ENCODE measurements around the gene ZNF710.
"Not testable (repeated sequence)": the region's sequence is repeated elsewhere in the genome, so short reads cannot be mapped to it uniquely, and the experiment has no call there.

The ZNF710 gene, protein sequence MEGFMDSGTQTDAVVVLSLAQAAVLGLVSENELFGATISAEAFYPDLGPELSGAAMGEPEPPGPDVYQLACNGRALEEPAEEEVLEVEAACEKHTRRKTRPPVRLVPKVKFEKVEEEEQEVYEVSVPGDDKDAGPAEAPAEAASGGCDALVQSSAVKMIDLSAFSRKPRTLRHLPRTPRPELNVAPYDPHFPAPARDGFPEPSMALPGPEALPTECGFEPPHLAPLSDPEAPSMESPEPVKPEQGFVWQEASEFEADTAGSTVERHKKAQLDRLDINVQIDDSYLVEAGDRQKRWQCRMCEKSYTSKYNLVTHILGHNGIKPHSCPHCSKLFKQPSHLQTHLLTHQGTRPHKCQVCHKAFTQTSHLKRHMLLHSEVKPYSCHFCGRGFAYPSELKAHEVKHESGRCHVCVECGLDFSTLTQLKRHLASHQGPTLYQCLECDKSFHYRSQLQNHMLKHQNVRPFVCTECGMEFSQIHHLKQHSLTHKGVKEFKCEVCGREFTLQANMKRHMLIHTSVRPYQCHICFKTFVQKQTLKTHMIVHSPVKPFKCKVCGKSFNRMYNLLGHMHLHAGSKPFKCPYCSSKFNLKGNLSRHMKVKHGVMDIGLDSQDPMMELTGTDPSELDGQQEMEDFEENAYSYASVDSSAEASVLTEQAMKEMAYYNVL

DNA sequence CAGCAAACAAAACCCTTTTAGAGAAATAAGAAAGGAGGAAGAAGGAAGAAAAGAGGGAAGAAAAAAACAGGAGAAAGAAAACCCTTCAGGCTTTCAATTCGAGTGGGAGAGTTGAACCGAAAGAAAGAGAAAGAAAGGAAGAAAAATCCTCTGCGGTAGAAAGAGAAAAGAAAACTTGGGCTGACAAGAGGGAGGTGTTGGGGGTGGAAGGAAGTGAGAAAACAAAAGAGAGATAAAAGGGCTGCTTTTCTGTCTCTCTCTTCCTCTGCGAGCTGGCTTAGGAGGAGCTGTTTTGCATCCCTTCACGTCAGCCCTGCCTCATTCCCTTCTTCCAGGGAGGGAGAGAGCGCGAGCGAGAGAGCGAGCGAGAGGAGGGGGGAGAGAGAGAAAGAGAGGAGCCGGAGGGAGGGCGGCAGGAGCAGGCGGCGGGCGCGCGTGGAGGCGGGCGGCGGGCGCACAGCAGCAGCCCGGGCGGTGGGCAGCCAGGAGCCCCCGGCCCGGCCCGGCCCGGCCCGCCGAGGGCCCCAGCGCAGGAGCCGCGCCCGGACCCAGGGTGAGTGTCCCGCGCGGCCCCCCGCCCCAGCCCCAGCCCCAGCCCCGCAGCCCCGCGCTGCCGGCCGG, at the start of gene ZNF710:
TSS of gene ZNF710 (plus strand) at position 263 of the 621 bp plus-strand sequence. CDS start 65,814 bp downstream, outside the sequence.
- peak within 1 kb of the TSS; percentile 100 for H3K27ac ChIP-seq
- no peak for DNase-seq (ENCODE audit: low read depth, low spot score)

GRCh38 chr15:89954541-89954940, 46.6 kb upstream of the ZNF710 start:
- no peak for DNase-seq (ENCODE audit: low read depth, low spot score)

GRCh38 chr15:89955449-89955998, 45.6 kb upstream of the ZNF710 start:
- not testable (repeated sequence) for H3K27ac ChIP-seq; DNase-seq (ENCODE audit: low read depth, low spot score)

More at GRCh38 chr15:89954541-89954940, 46.6 kb upstream of the ZNF710 start:
- H3K27ac ChIP-seq, result no peak overlapping the region

DNA sequence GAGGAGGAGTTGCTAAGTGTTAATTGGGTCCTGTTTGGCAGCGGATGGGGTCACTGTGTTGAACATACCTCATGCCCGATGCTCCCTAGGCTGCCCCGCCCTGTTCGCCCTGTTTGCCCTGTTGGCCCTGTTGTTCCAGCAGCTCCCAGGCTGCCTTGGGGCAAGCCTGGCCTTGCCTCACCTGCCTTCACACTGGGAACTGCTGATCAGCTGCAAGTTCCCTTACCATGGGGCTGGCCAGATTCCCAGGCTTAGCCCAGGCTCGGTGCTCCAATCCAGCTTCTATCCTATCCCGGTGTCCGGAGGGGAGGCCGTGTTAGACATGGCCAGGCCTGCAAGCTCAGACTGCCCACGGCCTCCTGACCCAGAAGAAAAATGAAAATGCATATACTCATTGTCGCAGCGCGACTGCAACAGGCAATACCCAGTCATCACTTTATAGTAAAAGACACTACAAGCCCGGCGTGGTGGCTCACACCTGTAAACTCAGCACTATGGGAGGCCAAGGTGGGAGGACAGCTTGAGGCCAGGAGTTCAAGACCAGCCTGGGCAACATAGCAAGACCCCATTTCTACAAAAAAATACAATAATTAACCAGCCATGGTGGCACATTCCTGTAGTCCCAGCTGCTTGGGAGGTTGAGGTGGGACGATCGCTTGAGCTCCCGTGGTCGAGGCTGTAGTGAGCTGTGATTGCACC, 42.9 kb upstream of the ZNF710 start:
- peak; percentile 69 for DNase-seq (ENCODE audit: low read depth, low spot score)
- H3K27ac ChIP-seq, result peak overlapping the region; percentile 53

DNA sequence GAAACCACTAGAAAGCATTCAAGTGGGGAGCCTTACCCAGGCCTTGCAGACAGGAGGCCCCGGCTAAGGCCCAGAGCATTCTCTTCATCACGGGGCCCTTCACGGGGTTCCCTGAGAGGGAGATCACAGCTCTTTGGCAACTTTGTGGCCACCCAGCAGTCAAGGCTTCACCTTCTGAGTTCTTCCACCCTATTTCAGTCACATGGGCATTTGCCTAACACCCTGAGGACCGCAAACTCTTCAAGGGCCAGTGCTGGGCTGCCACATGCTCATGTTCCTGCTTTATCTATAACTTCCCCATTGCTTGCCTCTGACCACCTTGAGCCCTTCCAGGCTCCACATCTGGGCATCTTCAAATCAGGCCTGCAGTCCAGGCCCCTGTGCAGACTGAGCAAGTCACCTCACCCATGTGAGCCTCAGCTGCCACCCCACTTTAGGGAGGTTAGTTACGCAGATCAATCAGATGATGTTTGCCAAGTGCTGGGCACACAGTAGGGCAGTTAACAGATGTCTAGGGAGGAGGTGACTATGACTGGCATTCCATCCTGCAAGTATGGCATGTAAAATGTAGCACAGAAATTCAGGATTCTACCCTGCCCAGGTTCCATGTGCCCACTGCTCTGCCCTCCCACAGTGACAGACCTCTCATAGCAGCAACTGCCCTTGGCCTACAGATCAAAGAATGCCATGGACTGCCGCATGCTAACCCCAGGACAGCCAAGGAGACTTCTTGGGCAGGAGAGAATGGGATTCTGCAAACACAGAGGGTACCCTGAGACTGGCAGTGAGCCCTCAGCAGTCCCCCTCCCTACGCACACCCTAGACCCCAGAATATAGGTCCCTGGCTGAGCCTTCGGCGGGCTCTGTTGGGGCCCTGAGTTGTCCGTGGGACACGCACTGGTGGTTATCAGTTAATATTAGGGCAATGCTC, 37.6 kb upstream of the ZNF710 start:
- no peak overlapping the region for H3K27ac ChIP-seq
- no peak for DNase-seq (ENCODE audit: low read depth, low spot score)

DNA sequence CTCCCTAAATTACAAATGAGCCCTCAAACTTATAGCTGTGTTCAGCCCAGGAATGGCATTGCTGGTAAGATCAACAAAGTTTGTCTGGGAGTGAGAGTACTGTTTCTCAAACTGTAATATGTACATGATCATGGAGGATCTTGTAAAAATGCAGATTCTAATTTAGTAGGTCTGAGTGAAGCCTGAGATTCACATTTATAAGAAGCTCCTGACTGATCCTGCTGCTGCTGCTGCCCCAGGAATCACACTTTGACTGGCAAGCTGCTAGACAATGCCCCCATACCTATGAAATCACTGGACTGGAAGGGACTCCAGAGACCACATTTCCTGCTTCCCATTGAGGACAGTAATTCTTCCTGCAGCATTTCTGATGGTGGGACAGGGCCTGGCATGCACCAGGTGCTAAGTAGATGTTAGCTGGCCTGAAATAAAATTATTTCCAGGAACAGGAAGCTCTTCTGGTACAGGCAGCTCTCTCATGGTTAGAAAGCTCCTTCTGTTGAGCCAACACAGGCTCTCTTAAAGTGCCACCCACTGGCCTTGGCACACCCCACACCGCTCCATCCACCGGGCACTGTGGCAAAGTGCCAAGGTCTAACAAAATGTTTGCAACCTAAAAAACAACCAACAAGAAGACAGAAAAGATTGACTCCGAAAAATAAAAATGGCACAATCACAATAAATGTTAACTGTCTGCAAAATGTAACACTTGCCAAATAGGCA, 36.7 kb upstream of the ZNF710 start:
- no peak for DNase-seq (ENCODE audit: low read depth, low spot score)
- no peak overlapping the region for H3K27ac ChIP-seq

DNA sequence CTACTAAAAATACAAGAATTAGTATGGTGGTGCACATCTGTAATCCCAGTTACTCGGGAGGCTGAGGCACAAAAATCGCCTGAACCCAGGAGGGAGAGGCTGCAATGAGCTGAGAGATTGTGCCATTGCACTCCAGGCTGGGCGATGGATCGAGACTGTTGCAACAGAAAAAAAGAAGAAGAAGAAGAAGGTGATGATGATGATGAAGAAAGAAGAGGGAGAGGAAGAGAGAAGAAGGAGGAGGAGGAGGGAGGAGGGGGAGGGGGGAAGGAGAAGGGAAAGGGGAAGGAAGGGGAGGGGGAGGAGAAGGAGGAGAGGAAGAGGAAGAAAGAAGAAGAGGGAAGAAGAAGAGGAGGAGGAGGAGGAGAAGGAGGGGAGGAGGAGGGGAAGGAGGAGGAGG, 33.2 kb upstream of the ZNF710 start:
- DNase-seq (ENCODE audit: low read depth, low spot score), result no peak
- H3K27ac ChIP-seq, result no peak overlapping the region

GRCh38 chr15:89971592-89971997, 29.5 kb upstream of the ZNF710 start:
- DNase-seq (ENCODE audit: low read depth, low spot score), result no peak
- no peak overlapping the region for H3K27ac ChIP-seq

DNA sequence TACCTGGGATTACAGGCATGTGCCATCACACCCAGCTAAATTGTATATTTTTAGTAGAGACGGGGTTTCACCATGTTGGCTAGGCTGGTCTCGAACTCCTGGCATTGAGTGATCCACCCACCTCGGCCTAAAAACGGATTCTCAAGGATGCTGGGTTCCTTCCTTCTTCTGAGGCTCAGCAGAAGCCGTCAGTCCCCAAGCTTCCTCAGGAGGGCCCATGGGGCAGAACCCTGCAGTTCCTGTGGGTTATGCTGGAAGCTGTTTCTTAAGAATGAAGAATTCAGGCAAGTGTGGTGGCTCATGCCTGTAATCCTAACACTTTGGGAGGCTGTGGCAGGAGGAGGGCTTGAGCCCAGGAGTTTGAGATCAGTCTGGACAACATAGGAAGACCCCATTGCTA, 29.0 kb upstream of the ZNF710 start:
- no peak for DNase-seq (ENCODE audit: low read depth, low spot score)
- H3K27ac ChIP-seq, result no peak overlapping the region

- H3K27ac ChIP-seq, result no peak overlapping the region
- no peak for DNase-seq (ENCODE audit: low read depth, low spot score)
Observed at GRCh38 chr15:89975482-89976245, 25.5 kb upstream of the ZNF710 start.

DNA sequence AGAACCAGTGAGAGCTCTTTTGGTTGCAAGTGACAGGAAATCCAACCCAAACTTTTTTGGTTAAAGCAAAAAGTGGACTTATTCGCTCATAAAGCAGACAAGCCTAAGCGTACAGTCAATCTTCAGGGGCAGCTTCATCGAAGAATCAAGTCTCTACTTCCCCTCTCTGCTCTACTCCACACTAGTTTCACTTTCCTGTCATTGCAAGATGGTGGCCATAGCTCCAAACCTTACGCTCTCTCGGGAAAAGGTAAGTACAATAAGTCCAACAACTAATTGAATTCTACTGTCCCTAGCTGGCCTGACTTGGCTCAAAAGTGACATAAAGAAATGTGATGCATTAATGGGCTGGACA, 24.9 kb upstream of the ZNF710 start:
- no peak for DNase-seq (ENCODE audit: low read depth, low spot score)
- no peak overlapping the region for H3K27ac ChIP-seq

- not testable (repeated sequence) for H3K27ac ChIP-seq; DNase-seq (ENCODE audit: low read depth, low spot score)
Observed at GRCh38 chr15:89977836-89978235, 23.3 kb upstream of the ZNF710 start.

DNA sequence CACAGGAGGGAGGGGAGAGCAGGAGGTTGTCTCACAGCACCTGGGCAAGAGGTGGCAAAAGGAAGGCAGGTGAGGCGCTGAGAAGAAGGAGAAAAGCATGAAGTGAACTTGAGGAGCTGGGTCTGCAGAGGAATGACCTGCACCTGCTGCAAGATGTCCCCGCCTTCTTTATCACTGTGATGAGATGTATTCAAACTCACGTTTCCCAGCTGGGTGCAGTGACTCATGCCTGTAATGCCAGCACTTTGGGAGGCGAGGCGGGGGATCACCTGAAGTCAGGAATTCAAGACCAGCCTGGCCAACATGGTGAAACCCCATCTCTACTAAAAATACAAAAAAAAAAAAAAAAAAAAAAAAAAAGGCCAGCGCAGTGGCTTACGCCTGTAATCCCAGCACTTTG, 22.2 kb upstream of the ZNF710 start:
- H3K27ac ChIP-seq, result no peak overlapping the region
- no peak for DNase-seq (ENCODE audit: low read depth, low spot score)

DNA sequence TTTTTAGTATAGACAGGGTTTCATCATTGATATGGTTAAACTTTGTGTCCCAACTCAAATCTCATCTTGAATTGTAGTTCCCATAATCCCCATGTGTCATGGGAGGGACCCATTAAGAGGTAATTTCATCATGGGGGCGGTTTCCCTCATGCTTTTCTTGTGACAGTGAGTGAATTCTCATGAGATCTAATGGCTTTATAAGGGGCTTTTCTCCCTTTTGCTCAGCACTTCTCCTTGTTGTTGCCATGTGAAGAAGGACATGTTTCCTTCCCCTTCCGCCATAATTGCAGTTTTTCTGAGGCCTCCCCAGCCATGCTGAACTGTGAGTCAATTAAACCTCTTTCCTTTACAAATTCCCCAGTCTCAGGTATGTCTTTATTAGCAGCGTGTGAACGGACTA, 20.2 kb upstream of the ZNF710 start:
- no peak for DNase-seq (ENCODE audit: low read depth, low spot score)
- H3K27ac ChIP-seq, result no peak overlapping the region

- no peak for DNase-seq (ENCODE audit: low read depth, low spot score)
- H3K27ac ChIP-seq, result no peak overlapping the region
Observed at GRCh38 chr15:89982315-89983055, 18.6 kb upstream of the ZNF710 start.

DNA sequence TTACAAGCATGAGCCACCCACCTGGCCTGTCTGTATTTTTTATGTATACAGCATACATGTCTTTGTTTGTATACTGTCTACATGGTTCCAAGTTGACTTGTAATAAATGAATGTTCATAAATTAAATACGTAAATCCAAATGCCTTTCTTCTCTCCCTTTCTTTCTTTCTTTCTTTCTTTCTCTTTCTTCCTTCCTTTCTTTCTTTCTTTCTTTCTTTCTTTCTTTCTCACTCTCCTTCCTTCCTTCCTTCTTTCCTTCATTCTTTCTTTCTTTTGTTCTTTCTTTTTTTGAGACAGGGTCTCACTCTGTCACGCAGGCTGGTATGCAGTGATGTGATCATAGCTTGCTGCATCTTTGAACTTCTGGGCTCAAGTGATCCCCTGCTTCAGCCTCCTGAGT, 17.1 kb upstream of the ZNF710 start:
- no peak overlapping the region for H3K27ac ChIP-seq
- DNase-seq (ENCODE audit: low read depth, low spot score), result no peak

- no peak for DNase-seq (ENCODE audit: low read depth, low spot score)
- no peak overlapping the region for H3K27ac ChIP-seq
Observed at GRCh38 chr15:89984421-89985010, 16.6 kb upstream of the ZNF710 start.

Data from epithelial cell of prostate (primary cell).